Measurements from ENCODE around the gene SPRY4.
"Not testable (repeated sequence)": the region's sequence is repeated elsewhere in the genome, so short reads cannot be mapped to it uniquely, and the experiment has no call there.

The SPRY4 gene

GRCh38 chr5:142324871-142325724, at the start of gene SPRY4:
SPRY4 (minus strand) TSS chr5:142325021; CDS start chr5:142315108, 9,913 bp downstream.
- H3K27me3 Mint-ChIP-seq (ENCODE audit: low read depth, poor library complexity) = peaks cover 12% of the 10 kb centered on the region
- DNase-seq = peak; percentile 96
- peak within 1 kb of the TSS; percentile 90 for H3K4me3 Mint-ChIP-seq
- peak within 1 kb of the TSS; percentile 97 for H3K27ac Mint-ChIP-seq
- H3K36me3 Mint-ChIP-seq (ENCODE audit: low read depth) = no peaks in the 10 kb centered on the region
- no peak for TF ChIP-seq CTCF (IDR thresholded peaks at IDR 0.05)
- no peaks in the 10 kb centered on the region for H3K9me3 Mint-ChIP-seq
- peaks cover 69% of the 10 kb centered on the region for H3K4me1 Mint-ChIP-seq

- TF ChIP-seq CTCF (IDR thresholded peaks at IDR 0.05) = no peak
- peaks cover 4% of the 10 kb centered on the region for H3K27me3 Mint-ChIP-seq (ENCODE audit: low read depth, poor library complexity)
- H3K4me1 Mint-ChIP-seq = peaks cover 46% of the 10 kb centered on the region
- no peak overlapping the region for H3K27ac Mint-ChIP-seq
- H3K36me3 Mint-ChIP-seq (ENCODE audit: low read depth) = no peaks in the 10 kb centered on the region
- DNase-seq = no peak
- no peak overlapping the region for H3K4me3 Mint-ChIP-seq
- no peaks in the 10 kb centered on the region for H3K9me3 Mint-ChIP-seq
Measured at GRCh38 chr5:142368529-142368928, 43.7 kb upstream of the SPRY4 start.

- Mint-ChIP-seq H3K4me3 (no peak overlapping the region), H3K36me3 (ENCODE audit: low read depth) (peaks cover 4% of the 10 kb centered on the region), H3K27ac (peak overlapping the region; percentile 32), H3K27me3 (ENCODE audit: low read depth, poor library complexity) (peaks cover 10% of the 10 kb centered on the region), H3K4me1 (peaks cover 71% of the 10 kb centered on the region), H3K9me3 (no peaks in the 10 kb centered on the region)
- no peak for DNase-seq
- no peak for TF ChIP-seq CTCF (IDR thresholded peaks at IDR 0.05)
Measured at GRCh38 chr5:142366007-142366406, 41.2 kb upstream of the SPRY4 start.

GRCh38 chr5:142364251-142365145, 39.7 kb upstream of the SPRY4 start:
- no peak for TF ChIP-seq CTCF (IDR thresholded peaks at IDR 0.05)
- H3K27me3 Mint-ChIP-seq (ENCODE audit: low read depth, poor library complexity) = peaks cover 10% of the 10 kb centered on the region

GRCh38 chr5:142363619-142363963, 38.8 kb upstream of the SPRY4 start:
- Mint-ChIP-seq H3K27me3 (ENCODE audit: low read depth, poor library complexity) (peaks cover 10% of the 10 kb centered on the region), H3K36me3 (ENCODE audit: low read depth) (peaks cover 4% of the 10 kb centered on the region), H3K4me3 (no peak overlapping the region), H3K9me3 (no peaks in the 10 kb centered on the region), H3K4me1 (peaks cover 89% of the 10 kb centered on the region), H3K27ac (peak overlapping the region; percentile 100)
- DNase-seq = no peak
- TF ChIP-seq CTCF (IDR thresholded peaks at IDR 0.05) = no peak

More at GRCh38 chr5:142364251-142365145, 39.7 kb upstream of the SPRY4 start:
- Mint-ChIP-seq H3K36me3 (ENCODE audit: low read depth) (peaks cover 4% of the 10 kb centered on the region), H3K9me3 (no peaks in the 10 kb centered on the region), H3K27ac (peak overlapping the region; percentile 96), H3K4me3 (no peak overlapping the region), H3K4me1 (peaks cover 81% of the 10 kb centered on the region)
- DNase-seq = peak; percentile 56

- H3K27me3 Mint-ChIP-seq (ENCODE audit: low read depth, poor library complexity); DNase-seq; H3K9me3 Mint-ChIP-seq; H3K4me3 Mint-ChIP-seq; H3K36me3 Mint-ChIP-seq (ENCODE audit: low read depth): not testable (repeated sequence)
- peak overlapping the region; percentile 100 for H3K27ac Mint-ChIP-seq
- H3K4me1 Mint-ChIP-seq = peaks cover 90% of the 10 kb centered on the region
Measured at GRCh38 chr5:142362193-142362592, 37.4 kb upstream of the SPRY4 start.

Data from nephron progenitor cell (in vitro differentiated cells).